Measurements from ENCODE around the gene MACROD2.

DNA sequence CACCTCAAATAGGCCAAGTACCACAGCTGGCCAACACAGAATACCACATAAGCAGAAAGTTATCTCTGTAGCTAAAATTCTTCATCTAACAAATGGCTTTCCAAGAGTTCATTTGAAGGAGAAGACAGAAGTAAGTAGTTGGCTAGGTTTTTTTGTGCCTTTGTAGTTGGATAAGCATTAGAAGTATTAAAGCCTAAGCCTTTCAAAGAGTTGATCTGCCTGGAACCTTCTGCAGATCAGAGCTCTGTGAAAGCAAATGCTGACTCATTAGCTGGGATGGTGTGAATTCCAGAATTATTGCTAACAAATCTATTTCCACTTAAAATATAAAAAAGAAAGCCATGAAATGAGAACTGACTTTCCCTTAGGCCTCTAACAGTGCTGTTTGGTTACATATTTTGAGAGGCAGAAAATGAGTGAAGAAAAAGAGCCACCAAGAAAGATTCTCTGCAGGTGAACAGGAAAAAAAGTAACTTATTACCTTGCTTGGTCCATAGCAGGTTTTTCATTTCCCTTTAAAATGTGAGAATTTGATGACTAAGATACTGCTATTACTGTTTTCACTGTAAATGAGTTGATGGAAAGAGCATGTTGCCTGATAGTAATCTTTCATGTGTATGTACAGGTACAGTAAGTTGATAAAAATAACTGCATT lies 1105.3 kb downstream of the MACROD2 start:
- TF ChIP-seq, protein P1, sequence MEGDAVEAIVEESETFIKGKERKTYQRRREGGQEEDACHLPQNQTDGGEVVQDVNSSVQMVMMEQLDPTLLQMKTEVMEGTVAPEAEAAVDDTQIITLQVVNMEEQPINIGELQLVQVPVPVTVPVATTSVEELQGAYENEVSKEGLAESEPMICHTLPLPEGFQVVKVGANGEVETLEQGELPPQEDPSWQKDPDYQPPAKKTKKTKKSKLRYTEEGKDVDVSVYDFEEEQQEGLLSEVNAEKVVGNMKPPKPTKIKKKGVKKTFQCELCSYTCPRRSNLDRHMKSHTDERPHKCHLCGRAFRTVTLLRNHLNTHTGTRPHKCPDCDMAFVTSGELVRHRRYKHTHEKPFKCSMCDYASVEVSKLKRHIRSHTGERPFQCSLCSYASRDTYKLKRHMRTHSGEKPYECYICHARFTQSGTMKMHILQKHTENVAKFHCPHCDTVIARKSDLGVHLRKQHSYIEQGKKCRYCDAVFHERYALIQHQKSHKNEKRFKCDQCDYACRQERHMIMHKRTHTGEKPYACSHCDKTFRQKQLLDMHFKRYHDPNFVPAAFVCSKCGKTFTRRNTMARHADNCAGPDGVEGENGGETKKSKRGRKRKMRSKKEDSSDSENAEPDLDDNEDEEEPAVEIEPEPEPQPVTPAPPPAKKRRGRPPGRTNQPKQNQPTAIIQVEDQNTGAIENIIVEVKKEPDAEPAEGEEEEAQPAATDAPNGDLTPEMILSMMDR (IDR thresholded peaks at IDR 0.05), result no peak
- TF ChIP-seq EZH2 (IDR thresholded peaks at IDR 0.05; ENCODE audit: borderline replicate concordance, insufficient read depth, low read depth, low read length, poor library complexity, severe bottlenecking), result no peak
